ENCODE measurements around the gene BPI. TPM values are rescaled to one million over a fixed set of nuclear protein-coding genes. Genes with fewer than 3 reads are reported as not detected.
A peak's percentile ranks its signal among the peaks of the same experiment; 100 is the strongest.

BPI gene
- total RNA-seq, 2 experiments from 2014 or later: not detected

DNA sequence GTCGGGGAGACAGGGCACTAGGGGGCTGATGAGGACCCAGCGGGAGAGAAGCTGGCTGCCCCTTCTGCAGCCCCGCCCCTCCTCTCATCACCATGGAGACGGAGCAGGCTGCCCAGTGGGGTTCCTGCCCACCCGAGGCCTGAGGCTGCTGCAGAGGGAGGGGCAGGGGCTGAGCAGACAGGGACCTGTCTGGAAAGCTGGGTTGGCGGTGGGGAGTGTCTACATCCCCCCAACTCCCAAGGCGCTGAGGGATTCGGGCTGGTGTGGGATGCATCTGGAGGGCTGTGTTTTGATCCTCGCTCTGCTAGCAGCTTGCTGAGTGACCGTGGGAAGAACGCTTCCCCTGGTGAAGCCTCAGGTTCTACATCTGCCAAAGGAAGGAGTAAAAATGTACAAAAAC is 1.2 kb upstream of the BPI start:
- TF ChIP-seq, protein P1, sequence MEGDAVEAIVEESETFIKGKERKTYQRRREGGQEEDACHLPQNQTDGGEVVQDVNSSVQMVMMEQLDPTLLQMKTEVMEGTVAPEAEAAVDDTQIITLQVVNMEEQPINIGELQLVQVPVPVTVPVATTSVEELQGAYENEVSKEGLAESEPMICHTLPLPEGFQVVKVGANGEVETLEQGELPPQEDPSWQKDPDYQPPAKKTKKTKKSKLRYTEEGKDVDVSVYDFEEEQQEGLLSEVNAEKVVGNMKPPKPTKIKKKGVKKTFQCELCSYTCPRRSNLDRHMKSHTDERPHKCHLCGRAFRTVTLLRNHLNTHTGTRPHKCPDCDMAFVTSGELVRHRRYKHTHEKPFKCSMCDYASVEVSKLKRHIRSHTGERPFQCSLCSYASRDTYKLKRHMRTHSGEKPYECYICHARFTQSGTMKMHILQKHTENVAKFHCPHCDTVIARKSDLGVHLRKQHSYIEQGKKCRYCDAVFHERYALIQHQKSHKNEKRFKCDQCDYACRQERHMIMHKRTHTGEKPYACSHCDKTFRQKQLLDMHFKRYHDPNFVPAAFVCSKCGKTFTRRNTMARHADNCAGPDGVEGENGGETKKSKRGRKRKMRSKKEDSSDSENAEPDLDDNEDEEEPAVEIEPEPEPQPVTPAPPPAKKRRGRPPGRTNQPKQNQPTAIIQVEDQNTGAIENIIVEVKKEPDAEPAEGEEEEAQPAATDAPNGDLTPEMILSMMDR (IDR thresholded peaks at IDR 0.05): no peak
- no peak for DNase-seq
- POLR2A ChIA-PET: interaction anchor here (0.6 kb wide), 1 partner anchor 59 kb away, joined by 3 read pairs; no protein-coding TSS in a partner anchor
- H3K27me3 Mint-ChIP-seq: peaks cover 38% of the 10 kb centered on the region
- H3K4me3 Mint-ChIP-seq: no peak overlapping the region
- H3K27ac Mint-ChIP-seq: no peak overlapping the region
- ATAC-seq: no peak
- intact Hi-C loops (cut with micrococcal nuclease): no loop called here
- CTCF ChIA-PET: interaction anchor here (0.7 to 1.1 kb wide), 2 partner anchors 35 to 81 kb away, joined by 4 read pairs; no protein-coding TSS in a partner anchor
- no peaks in the 10 kb centered on the region for H3K36me3 Mint-ChIP-seq (ENCODE audit: low read depth)
- H3K4me1 Mint-ChIP-seq (ENCODE audit: low read depth): peaks cover 10% of the 10 kb centered on the region
- no peaks in the 10 kb centered on the region for H3K9me3 Mint-ChIP-seq

DNA sequence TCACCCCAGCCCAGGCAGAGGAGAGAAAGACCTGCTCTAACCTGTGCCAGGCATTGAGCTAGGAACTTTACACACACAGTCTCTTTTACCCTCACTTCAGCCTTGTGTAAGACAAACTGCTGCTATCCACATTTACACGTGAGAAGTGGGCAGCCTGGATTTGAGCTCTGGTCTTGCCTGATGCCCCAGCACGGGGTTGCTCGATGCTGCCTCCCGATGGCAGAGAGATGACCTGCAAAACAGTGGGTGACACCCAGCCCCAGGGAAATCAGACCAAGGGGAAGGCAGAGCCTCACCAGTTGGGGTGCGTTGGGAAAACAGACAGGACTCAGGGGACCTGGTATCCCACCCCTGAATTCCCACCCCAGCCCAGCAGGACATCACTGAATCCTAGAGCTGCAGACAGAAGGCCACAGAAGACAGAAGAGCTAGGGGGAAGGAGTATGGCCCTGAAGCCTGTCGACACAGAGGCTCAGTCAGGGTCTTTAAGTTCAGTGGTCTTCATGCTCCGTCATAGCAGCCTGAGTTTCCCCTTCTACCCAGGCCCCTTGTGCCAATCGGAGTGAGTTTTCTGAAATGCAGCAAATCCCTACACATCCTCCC is 990 bp downstream of the BPI start:
- H3K9me3 Mint-ChIP-seq: no peaks in the 10 kb centered on the region
- intact Hi-C loops (cut with micrococcal nuclease): no loop called here
- H3K4me1 Mint-ChIP-seq (ENCODE audit: low read depth): peaks cover 10% of the 10 kb centered on the region
- H3K36me3 Mint-ChIP-seq (ENCODE audit: low read depth): no peaks in the 10 kb centered on the region
- no peak overlapping the region for H3K4me3 Mint-ChIP-seq
- DNase-seq: peak; percentile 45
- POLR2A ChIA-PET: interaction anchor here (0.7 kb wide), 1 partner anchor 664 kb away, joined by 3 read pairs; no protein-coding TSS in a partner anchor
- TF ChIP-seq, protein P1 (IDR thresholded peaks at IDR 0.05): peak; percentile 41
- peaks cover 40% of the 10 kb centered on the region for H3K27me3 Mint-ChIP-seq
- no peak overlapping the region for H3K27ac Mint-ChIP-seq
- ATAC-seq: peak; percentile 27
- CTCF ChIA-PET: interaction anchor here (0.7 to 1.4 kb wide), 4 partner anchors 25 to 248 kb away, joined by 3 read pairs; no protein-coding TSS in a partner anchor

DNA sequence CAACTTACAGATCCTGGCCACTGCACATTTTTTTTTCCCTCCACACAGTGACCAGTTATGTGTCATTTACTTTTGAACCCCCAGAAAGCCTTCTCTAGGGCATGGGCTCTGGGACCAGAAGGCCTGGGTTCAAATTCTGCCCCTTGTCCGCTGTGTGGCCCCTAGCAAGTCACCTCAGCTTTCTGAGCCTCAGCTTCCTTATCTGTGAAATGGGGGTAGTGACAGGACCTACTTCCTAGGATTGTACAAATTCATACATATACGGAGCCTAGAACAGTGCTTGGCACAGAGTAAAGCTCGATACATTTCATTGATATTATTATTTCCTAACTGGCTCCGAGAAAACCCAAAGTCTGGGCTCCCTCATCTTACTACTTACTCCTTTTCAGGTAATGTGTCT is 1.6 kb downstream of the BPI start:
- TF ChIP-seq, protein P1 (IDR thresholded peaks at IDR 0.05): no peak
- no peaks in the 10 kb centered on the region for H3K36me3 Mint-ChIP-seq (ENCODE audit: low read depth)
- POLR2A ChIA-PET: interaction anchor here (0.7 kb wide), 1 partner anchor 664 kb away, joined by 3 read pairs; no protein-coding TSS in a partner anchor
- H3K4me3 Mint-ChIP-seq: no peak overlapping the region
- ATAC-seq (no peak), DNase-seq (no peak)
- peaks cover 10% of the 10 kb centered on the region for H3K4me1 Mint-ChIP-seq (ENCODE audit: low read depth)
- intact Hi-C loops (cut with micrococcal nuclease): no loop called here
- H3K27me3 Mint-ChIP-seq: peaks cover 40% of the 10 kb centered on the region
- CTCF ChIA-PET: interaction anchor here (0.7 to 1.2 kb wide), 3 partner anchors 24 to 248 kb away, joined by 3 read pairs; no protein-coding TSS in a partner anchor
- H3K9me3 Mint-ChIP-seq: no peaks in the 10 kb centered on the region
- H3K27ac Mint-ChIP-seq: no peak overlapping the region

DNA sequence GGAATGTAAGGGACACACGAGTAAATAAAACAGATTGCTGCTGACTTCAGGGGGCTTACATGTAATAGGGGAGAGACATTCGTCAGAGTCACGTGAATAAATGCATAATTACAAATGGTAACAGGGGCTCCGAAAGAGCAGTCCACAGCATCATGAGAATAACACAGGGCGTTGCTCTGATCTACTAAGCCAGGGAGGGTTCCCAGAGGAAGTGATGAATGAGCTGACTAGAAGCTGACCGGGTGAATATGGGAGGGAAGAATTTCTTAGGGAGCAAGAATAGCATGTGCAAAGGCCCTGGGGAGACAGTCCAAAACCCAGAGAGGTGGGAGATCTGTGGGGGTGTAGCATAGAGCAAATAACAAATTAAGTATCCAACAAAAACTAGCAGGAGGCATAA is 2.4 kb downstream of the BPI start:
- POLR2A ChIA-PET: no interaction called here
- CTCF ChIA-PET: interaction anchor here (1.3 kb wide), 1 partner anchor 249 kb away, joined by 3 read pairs; no protein-coding TSS in a partner anchor
- H3K27me3 Mint-ChIP-seq: peaks cover 42% of the 10 kb centered on the region

More for the DNA sequence above, 2.4 kb downstream of the BPI start:
- TF ChIP-seq, protein P1 (IDR thresholded peaks at IDR 0.05): no peak
- no peak overlapping the region for H3K27ac Mint-ChIP-seq
- ATAC-seq (no peak), DNase-seq (no peak)
- no peaks in the 10 kb centered on the region for H3K36me3 Mint-ChIP-seq (ENCODE audit: low read depth)
- H3K9me3 Mint-ChIP-seq: no peaks in the 10 kb centered on the region
- H3K4me1 Mint-ChIP-seq (ENCODE audit: low read depth): peaks cover 10% of the 10 kb centered on the region
- intact Hi-C loops (cut with micrococcal nuclease): no loop called here
- H3K4me3 Mint-ChIP-seq: no peak overlapping the region
